ENCODE measurements around the gene SPOCK1. TPM values are rescaled to one million over a fixed set of nuclear protein-coding genes. Genes with fewer than 3 reads are reported as not detected.
"Not testable (repeated sequence)": the region's sequence is repeated elsewhere in the genome, so short reads cannot be mapped to it uniquely, and the experiment has no call there.

The SPOCK1 gene
- total RNA-seq, 1 donor from 2014 or later, result 8.4 TPM

GRCh38 chr5:137264041-137264440 lies 235.1 kb downstream of the SPOCK1 start:
- ATAC-seq (no peak), DNase-seq (no peak)
- Histone ChIP-seq H3K27me3 (ENCODE audit: low read depth) (no peaks in the 10 kb centered on the region), H3K9me3 (no peaks in the 10 kb centered on the region), H3K27ac (no peak overlapping the region), H3K36me3 (no peaks in the 10 kb centered on the region), H3K4me3 (no peak overlapping the region), H3K4me1 (no peaks in the 10 kb centered on the region)
- intact Hi-C loops (cut with DNase I), result no loop called here
- no peak for TF ChIP-seq CTCF (IDR thresholded peaks at IDR 0.05)

GRCh38 chr5:137263371-137264005 lies 235.6 kb downstream of the SPOCK1 start:
- H3K4me3 ChIP-seq, result no peak overlapping the region
- TF ChIP-seq CTCF (IDR thresholded peaks at IDR 0.05), result no peak
- ATAC-seq (no peak), DNase-seq (no peak)
- intact Hi-C loops (cut with DNase I), result no loop called here
- H3K27ac ChIP-seq, result no peak overlapping the region
- no peaks in the 10 kb centered on the region for H3K9me3 ChIP-seq
- no peaks in the 10 kb centered on the region for H3K4me1 ChIP-seq
- H3K27me3 ChIP-seq (ENCODE audit: low read depth), result no peaks in the 10 kb centered on the region
- H3K36me3 ChIP-seq, result no peaks in the 10 kb centered on the region

DNA sequence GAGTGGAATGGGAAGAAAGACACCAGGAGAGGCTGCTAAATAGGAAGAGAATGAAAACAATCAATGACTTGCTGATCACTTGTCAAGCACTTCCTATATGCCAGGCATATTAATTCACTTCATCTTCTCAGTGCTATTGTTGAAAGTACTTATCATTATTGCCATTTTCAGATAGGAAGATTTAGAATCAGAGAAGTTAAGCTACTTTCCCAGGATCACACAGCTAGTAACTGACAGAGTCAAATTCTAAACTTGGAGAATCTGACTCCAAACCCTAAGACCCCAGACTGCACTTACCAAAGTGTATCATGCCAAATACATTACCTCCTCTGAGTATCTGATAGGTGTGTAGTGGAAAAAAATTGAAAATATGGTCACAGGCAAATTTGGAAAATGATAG lies 236.3 kb downstream of the SPOCK1 start:
- H3K4me3 ChIP-seq, result no peak overlapping the region
- no peaks in the 10 kb centered on the region for H3K4me1 ChIP-seq
- no peak for TF ChIP-seq CTCF (IDR thresholded peaks at IDR 0.05)

DNA sequence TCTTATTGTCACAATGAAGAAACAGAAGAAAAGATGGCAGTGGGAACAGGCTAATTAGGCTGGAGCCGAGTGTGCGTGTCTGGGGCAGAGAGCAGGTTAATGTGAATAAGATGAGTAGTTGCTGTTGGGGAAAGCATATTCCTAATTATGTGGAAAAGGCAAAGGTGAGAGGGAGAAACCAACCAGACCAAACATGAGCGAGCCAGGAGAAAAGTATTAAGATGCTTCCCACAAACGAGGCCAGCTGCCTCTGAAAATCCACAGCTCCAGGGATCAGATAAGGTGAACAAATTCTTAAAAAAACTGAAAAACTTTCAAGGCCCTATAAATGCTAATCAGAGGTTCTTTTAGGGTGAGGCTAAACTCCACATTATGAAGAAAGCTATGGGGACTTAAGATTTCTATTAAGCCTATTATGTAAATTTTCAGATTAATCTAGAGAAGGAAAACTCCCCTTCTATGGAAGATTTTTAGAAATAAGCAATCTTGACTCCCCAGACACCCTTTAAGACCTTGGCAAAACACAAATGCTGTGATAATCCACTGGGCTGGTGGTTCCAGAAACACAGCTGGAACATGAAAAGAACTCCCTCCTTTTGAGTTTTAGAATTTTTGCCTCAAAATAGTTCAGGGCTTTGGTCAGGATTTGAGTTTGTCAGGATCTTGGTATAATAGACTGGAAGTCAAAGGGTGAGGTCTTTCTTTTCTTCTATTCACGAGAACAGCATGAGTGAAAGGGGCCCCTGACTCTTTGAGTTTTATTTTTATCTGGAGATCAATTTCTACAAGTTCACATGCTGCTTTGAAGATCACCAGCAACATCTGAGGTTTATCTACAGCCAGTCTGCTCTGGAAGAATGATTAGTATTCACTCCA lies 238.1 kb downstream of the SPOCK1 start:
- ATAC-seq, result no peak
- DNase-seq, result no peak
- Histone ChIP-seq H3K36me3 (no peaks in the 10 kb centered on the region), H3K27me3 (ENCODE audit: low read depth) (no peaks in the 10 kb centered on the region), H3K27ac (no peak overlapping the region), H3K9me3 (no peaks in the 10 kb centered on the region), H3K4me1 (no peaks in the 10 kb centered on the region), H3K4me3 (no peak overlapping the region)
- no peak for TF ChIP-seq CTCF (IDR thresholded peaks at IDR 0.05)
- intact Hi-C loops (cut with DNase I), result no loop called here

More for the DNA sequence above, 236.3 kb downstream of the SPOCK1 start:
- ATAC-seq (no peak), DNase-seq (no peak)
- H3K27me3 ChIP-seq (ENCODE audit: low read depth), result no peaks in the 10 kb centered on the region
- intact Hi-C loops (cut with DNase I), result no loop called here
- H3K36me3 ChIP-seq, result no peaks in the 10 kb centered on the region
- H3K9me3 ChIP-seq, result no peaks in the 10 kb centered on the region
- H3K27ac ChIP-seq, result no peak overlapping the region

GRCh38 chr5:137259115-137259514 lies 240.0 kb downstream of the SPOCK1 start:
- not testable (repeated sequence) for DNase-seq

More at GRCh38 chr5:137259115-137259514, 240.0 kb downstream of the SPOCK1 start:
- H3K27ac ChIP-seq; ATAC-seq; H3K36me3 ChIP-seq; H3K4me3 ChIP-seq; H3K9me3 ChIP-seq; H3K27me3 ChIP-seq (ENCODE audit: low read depth); H3K4me1 ChIP-seq; intact Hi-C loops (cut with DNase I): not testable (repeated sequence)

Measured in lower lobe of right lung (tissue), 2 donors.